NK-92 (cell line): Measurements from ENCODE around the gene HSF2.
"Not testable (repeated sequence)": the region's sequence is repeated elsewhere in the genome, so short reads cannot be mapped to it uniquely, and the experiment has no call there.

ENCODE experiments used
- DNase-seq: peaks from one replicate; lab custom pipeline; 2025; ENCODE audit not compliant: unreplicated experiment; lab: John Stamatoyannopoulos, UW

Gene HSF2

GRCh38 chr6:122452509-122452908 lies 53.1 kb downstream of the HSF2 start:
- no peak for DNase-seq

GRCh38 chr6:122454673-122455072 lies 55.2 kb downstream of the HSF2 start:
- DNase-seq, result no peak

- not testable (repeated sequence) for DNase-seq
Measured at GRCh38 chr6:122455116-122455515, 55.7 kb downstream of the HSF2 start.

- DNase-seq, result no peak
Measured at GRCh38 chr6:122458087-122458486, 58.6 kb downstream of the HSF2 start.

- no peak for DNase-seq
Measured at GRCh38 chr6:122459240-122459639, 59.8 kb downstream of the HSF2 start.

GRCh38 chr6:122459865-122460416 lies 60.5 kb downstream of the HSF2 start:
- not testable (repeated sequence) for DNase-seq

- no peak for DNase-seq
Measured at GRCh38 chr6:122461885-122462284, 62.4 kb downstream of the HSF2 start.

GRCh38 chr6:122471107-122472021 lies 71.9 kb downstream of the HSF2 start, which contains the start of gene SERINC1:
SERINC1 (minus strand) TSS chr6:122471807; CDS start chr6:122471737, 70 bp downstream.
- peak; percentile 75 for DNase-seq

- DNase-seq, result no peak
Measured at GRCh38 chr6:122472022-122472340, 72.5 kb downstream of the HSF2 start.

GRCh38 chr6:122476131-122476530 lies 76.7 kb downstream of the HSF2 start:
- DNase-seq, result no peak

- no peak for DNase-seq
Measured at GRCh38 chr6:122482750-122483080, 83.3 kb downstream of the HSF2 start.
